ENCODE data around the gene PRM1.
A peak's percentile ranks its signal among the peaks of the same experiment; 100 is the strongest.

DNA sequence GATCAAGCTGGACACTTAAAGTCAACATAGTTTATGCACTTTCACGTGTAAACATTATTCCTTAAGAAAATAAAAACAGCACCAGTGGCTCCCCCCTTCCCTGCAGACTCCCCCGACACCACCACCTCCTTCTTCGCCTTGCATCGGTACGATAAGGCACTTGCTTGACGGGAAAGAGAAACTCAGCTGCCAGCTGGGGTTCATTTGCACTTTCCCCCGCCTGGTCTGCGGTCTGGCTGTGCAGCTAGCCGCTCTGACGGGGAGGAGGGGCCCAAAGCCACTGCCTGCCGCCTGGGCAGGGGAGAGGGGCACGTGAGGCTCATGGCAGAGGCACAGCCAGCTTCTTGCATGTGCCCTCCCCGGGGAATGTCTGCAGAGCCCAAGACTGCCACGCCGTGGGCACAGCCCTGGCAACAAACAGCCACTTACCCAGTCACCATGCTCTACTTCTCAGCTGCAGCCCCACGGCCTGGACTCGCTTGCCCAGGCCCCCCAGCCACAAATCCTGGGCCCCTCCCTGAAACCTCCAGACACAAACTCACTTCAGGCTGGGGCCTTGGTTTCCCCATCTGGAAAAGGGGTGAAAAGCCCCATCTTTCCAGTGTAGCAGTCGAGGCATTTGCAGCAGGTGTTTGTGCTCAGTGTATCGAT lies 16.5 kb upstream of the PRM1 start:
- TF ChIP-seq, protein P1, sequence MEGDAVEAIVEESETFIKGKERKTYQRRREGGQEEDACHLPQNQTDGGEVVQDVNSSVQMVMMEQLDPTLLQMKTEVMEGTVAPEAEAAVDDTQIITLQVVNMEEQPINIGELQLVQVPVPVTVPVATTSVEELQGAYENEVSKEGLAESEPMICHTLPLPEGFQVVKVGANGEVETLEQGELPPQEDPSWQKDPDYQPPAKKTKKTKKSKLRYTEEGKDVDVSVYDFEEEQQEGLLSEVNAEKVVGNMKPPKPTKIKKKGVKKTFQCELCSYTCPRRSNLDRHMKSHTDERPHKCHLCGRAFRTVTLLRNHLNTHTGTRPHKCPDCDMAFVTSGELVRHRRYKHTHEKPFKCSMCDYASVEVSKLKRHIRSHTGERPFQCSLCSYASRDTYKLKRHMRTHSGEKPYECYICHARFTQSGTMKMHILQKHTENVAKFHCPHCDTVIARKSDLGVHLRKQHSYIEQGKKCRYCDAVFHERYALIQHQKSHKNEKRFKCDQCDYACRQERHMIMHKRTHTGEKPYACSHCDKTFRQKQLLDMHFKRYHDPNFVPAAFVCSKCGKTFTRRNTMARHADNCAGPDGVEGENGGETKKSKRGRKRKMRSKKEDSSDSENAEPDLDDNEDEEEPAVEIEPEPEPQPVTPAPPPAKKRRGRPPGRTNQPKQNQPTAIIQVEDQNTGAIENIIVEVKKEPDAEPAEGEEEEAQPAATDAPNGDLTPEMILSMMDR (IDR thresholded peaks at IDR 0.05 in 8 of 11, conservative IDR thresholded peaks at IDR 0.05 in 3 of 11): peak in 5 of 11 experiments; percentile 16 to 44 (median 19)
- TF ChIP-seq POLR2A (IDR thresholded peaks at IDR 0.05): no peak

All from spleen (tissue), 7 donors.